ENCODE measurements around the gene IER2.
A peak's percentile ranks its signal among the peaks of the same experiment; 100 is the strongest.

IER2 gene

DNA sequence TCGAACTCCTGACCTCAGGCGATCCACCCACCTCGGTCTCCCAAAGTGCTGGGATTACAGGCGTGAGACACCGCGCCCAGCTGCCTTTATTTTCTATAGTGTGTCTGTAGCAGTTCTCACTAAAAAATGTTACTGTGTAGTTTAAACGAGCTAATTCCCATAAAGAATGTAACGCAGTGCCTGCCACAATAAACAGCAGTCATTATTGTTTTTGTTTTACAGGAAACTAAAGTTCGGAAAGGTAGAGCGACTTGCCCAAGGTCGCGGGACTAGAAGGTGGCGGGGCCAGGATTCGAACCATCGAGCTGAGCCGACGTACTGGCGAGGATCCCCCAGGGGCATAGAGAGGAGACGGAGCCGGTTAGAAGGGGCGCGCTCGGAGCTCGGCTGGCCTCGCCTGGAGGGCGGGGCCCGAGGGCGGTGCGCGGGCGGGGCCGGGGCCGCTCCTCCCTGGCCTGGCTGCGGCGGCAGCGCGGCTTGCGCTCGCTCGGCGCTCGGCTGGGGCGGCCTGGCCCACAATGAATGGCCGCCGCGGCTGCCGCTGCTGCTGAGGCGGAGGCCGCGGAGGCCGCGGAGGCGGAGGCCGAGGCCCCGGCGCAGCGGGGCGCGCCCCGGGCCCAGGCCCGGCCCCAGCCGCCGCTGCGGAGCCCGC, 32.3 kb upstream of the IER2 start, which contains the start of gene NACC1:
NACC1 (plus strand) TSS at position 493 of the 652 bp plus-strand sequence. CDS start 16,944 bp downstream, outside the sequence.
- Histone ChIP-seq H3K23ac (ENCODE audit: low read length) (no peak within 1 kb of the TSS), H2BK5ac (ENCODE audit: low read length) (peak within 1 kb of the TSS; percentile 97), H3K56ac (ENCODE audit: low read length) (peak within 1 kb of the TSS; percentile 99), H4K8ac (ENCODE audit: low read depth, low read length) (peak within 1 kb of the TSS; percentile 97), H3K79me1 (ENCODE audit: low read length) (peaks cover 20% of the 10 kb centered on the region), H3K18ac (ENCODE audit: low read length) (peak within 1 kb of the TSS; percentile 99), H3K4ac (ENCODE audit: low read depth, low read length) (peak within 1 kb of the TSS; percentile 100), H2BK120ac (ENCODE audit: low read depth, low read length) (peak within 1 kb of the TSS; percentile 98), H3K4me3 (ENCODE audit: low read length) (peak within 1 kb of the TSS; percentile 95), H2BK15ac (replicated peaks; ENCODE audit: low read depth) (no peak within 1 kb of the TSS), H3K4me2 (ENCODE audit: low read length) (peak within 1 kb of the TSS; percentile 69), H3K27ac (ENCODE audit: low read depth, low read length) (peak within 1 kb of the TSS; percentile 98), H3K36me3 (ENCODE audit: control insufficient read depth, insufficient read depth, low read length) (peaks cover 6% of the 10 kb centered on the region), H3K9ac (ENCODE audit: low read length) (peak within 1 kb of the TSS; percentile 99), H4K5ac (ENCODE audit: low read length) (peak within 1 kb of the TSS; percentile 77), H2AK5ac (ENCODE audit: low read length) (peak within 1 kb of the TSS; percentile 62), H3K27me3 (ENCODE audit: insufficient read depth, low read length, poor library complexity) (no peaks in the 10 kb centered on the region), H3K79me2 (ENCODE audit: control insufficient read depth, insufficient read depth, low read length) (peaks cover 58% of the 10 kb centered on the region), H3K4me1 (ENCODE audit: control insufficient read depth, low read depth, low read length) (peaks cover 13% of the 10 kb centered on the region)
- no CpG with 5 or more reads among the region's 65 CpGs for WGBS (ENCODE audit: extremely low coverage, insufficient coverage, low lambda C conversion rate)
- peak; percentile 95 for DNase-seq

DNA sequence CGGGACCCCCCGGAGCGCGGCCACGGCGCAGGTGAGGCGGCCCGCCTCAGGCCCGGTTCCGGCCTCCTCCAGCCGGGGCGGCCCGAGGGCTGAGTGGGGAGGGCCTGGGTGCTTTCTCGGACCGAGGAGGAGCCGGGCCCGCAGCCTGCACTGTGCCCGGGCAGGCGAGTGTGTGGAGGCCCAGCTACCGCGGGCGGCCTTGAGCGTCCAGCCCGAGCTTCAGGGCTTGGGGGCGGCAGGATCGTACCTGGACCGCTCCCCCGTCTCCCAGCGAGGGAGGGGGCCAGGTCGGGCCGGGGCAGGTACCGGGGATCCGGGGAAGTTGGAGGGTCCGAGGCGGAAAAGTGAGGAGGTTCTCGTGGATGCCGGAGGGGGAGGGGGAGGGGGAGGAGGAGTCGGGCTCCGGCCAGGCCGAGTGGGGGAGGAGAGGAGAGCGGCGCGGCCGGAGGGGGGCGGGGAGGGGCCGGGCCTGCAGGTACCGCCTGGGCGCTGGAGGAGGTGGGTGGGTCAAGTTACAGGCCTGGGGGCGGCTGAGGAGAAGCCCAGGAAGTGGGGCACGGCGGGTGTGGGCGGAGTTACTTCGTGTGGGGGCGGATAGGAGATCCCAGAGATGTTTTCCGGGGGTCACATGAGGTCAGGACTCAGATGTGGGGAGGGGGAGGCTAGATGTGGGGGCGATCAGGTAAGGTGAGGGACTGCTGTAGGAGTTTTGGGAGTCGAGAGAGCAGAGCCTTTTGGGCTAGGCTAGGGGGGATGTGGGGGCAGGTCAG, 31.6 kb upstream of the IER2 start:
- Histone ChIP-seq H3K27me3 (ENCODE audit: insufficient read depth, low read length, poor library complexity) (no peaks in the 10 kb centered on the region), H3K79me1 (ENCODE audit: low read length) (peaks cover 25% of the 10 kb centered on the region), H4K8ac (ENCODE audit: low read depth, low read length) (peak overlapping the region; percentile 97), H2BK15ac (replicated peaks; ENCODE audit: low read depth) (no peak overlapping the region), H2BK120ac (ENCODE audit: low read depth, low read length) (peak overlapping the region; percentile 98), H2AK5ac (ENCODE audit: low read length) (no peak overlapping the region), H3K36me3 (ENCODE audit: control insufficient read depth, insufficient read depth, low read length) (peaks cover 6% of the 10 kb centered on the region), H2BK5ac (ENCODE audit: low read length) (peak overlapping the region; percentile 97), H3K4me1 (ENCODE audit: control insufficient read depth, low read depth, low read length) (peaks cover 13% of the 10 kb centered on the region), H4K5ac (ENCODE audit: low read length) (no peak overlapping the region), H3K9ac (ENCODE audit: low read length) (peak overlapping the region; percentile 99), H3K23ac (ENCODE audit: low read length) (no peak overlapping the region), H3K79me2 (ENCODE audit: control insufficient read depth, insufficient read depth, low read length) (peaks cover 65% of the 10 kb centered on the region), H3K56ac (ENCODE audit: low read length) (peak overlapping the region; percentile 99), H3K27ac (ENCODE audit: low read depth, low read length) (peak overlapping the region; percentile 98), H3K4me3 (ENCODE audit: low read length) (peak overlapping the region; percentile 95), H3K4me2 (ENCODE audit: low read length) (peak overlapping the region; percentile 69), H3K18ac (ENCODE audit: low read length) (peak overlapping the region; percentile 99), H3K4ac (ENCODE audit: low read depth, low read length) (peak overlapping the region; percentile 100)
- DNase-seq: peak; percentile 94
- no CpG with 5 or more reads among the region's 57 CpGs for WGBS (ENCODE audit: extremely low coverage, insufficient coverage, low lambda C conversion rate)

DNA sequence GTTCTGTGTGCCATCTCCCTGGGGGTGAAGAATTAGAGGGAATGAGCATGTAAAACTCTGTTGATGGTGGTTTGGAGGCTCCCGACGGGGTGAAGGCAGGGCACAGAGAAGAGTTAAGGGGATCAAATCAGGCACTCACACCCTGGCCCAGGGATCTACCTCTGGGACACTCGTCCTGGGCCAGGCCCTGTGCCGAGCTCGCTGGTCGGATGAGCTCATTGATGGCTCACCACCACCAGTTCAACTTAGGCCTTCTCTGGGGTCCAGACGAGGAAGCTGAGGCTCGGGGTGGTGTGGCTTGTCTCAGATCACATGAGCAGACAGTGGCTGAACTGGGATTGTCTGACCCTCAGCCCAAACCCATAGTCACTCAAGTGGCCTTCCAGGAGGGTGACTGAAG, 30.6 kb upstream of the IER2 start:
- Histone ChIP-seq H2AK5ac (ENCODE audit: low read length) (no peak overlapping the region), H3K79me2 (ENCODE audit: control insufficient read depth, insufficient read depth, low read length) (peaks cover 74% of the 10 kb centered on the region), H3K4me2 (ENCODE audit: low read length) (peak overlapping the region; percentile 69), H3K23ac (ENCODE audit: low read length) (no peak overlapping the region), H3K4ac (ENCODE audit: low read depth, low read length) (no peak overlapping the region), H4K8ac (ENCODE audit: low read depth, low read length) (no peak overlapping the region), H4K5ac (ENCODE audit: low read length) (no peak overlapping the region), H3K18ac (ENCODE audit: low read length) (no peak overlapping the region), H3K27me3 (ENCODE audit: insufficient read depth, low read length, poor library complexity) (no peaks in the 10 kb centered on the region), H2BK15ac (replicated peaks; ENCODE audit: low read depth) (no peak overlapping the region), H2BK120ac (ENCODE audit: low read depth, low read length) (no peak overlapping the region), H3K9ac (ENCODE audit: low read length) (peak overlapping the region; percentile 73), H3K36me3 (ENCODE audit: control insufficient read depth, insufficient read depth, low read length) (peaks cover 6% of the 10 kb centered on the region), H3K4me1 (ENCODE audit: control insufficient read depth, low read depth, low read length) (peaks cover 13% of the 10 kb centered on the region), H3K56ac (ENCODE audit: low read length) (peak overlapping the region; percentile 83), H2BK5ac (ENCODE audit: low read length) (no peak overlapping the region), H3K79me1 (ENCODE audit: low read length) (peaks cover 27% of the 10 kb centered on the region), H3K27ac (ENCODE audit: low read depth, low read length) (no peak overlapping the region), H3K4me3 (ENCODE audit: low read length) (no peak overlapping the region)
- WGBS (ENCODE audit: extremely low coverage, insufficient coverage, low lambda C conversion rate): no CpG with 5 or more reads among the region's 8 CpGs
- DNase-seq: no peak

DNA sequence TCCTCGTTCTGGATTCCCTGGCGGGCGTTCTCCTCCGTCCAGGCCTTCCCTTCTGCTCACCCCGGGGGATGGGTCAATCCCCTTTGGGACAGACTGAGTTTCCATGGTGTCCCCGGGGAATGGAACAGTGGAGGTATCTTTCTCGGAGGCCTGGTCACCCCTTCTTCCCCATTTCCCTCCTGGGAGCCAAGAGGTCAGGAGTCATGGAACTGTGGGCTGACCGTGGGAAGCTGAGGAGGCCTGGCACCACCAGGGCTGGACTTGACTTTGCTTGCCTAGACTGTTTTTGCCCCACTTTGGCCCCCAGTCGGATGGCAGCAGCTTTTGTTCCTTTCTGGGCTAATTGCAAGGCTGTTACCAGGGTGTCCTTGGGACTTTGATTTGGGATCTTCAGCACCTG, 30.2 kb upstream of the IER2 start:
- H3K4me1 ChIP-seq (ENCODE audit: control insufficient read depth, low read depth, low read length): peaks cover 13% of the 10 kb centered on the region
- no CpG with 5 or more reads among the region's 9 CpGs for WGBS (ENCODE audit: extremely low coverage, insufficient coverage, low lambda C conversion rate)
- H3K9ac ChIP-seq (ENCODE audit: low read length): peak overlapping the region; percentile 22
- H3K23ac ChIP-seq (ENCODE audit: low read length): no peak overlapping the region
- H4K8ac ChIP-seq (ENCODE audit: low read depth, low read length): no peak overlapping the region
- no peak overlapping the region for H3K4me2 ChIP-seq (ENCODE audit: low read length)
- peaks cover 5% of the 10 kb centered on the region for H3K36me3 ChIP-seq (ENCODE audit: control insufficient read depth, insufficient read depth, low read length)
- no peak overlapping the region for H3K4me3 ChIP-seq (ENCODE audit: low read length)
- no peak for DNase-seq
- no peak overlapping the region for H2AK5ac ChIP-seq (ENCODE audit: low read length)
- H3K79me2 ChIP-seq (ENCODE audit: control insufficient read depth, insufficient read depth, low read length): peaks cover 74% of the 10 kb centered on the region
- H2BK5ac ChIP-seq (ENCODE audit: low read length): no peak overlapping the region
- H3K79me1 ChIP-seq (ENCODE audit: low read length): peaks cover 29% of the 10 kb centered on the region
- H3K27me3 ChIP-seq (ENCODE audit: insufficient read depth, low read length, poor library complexity): no peaks in the 10 kb centered on the region
- no peak overlapping the region for H3K4ac ChIP-seq (ENCODE audit: low read depth, low read length)
- no peak overlapping the region for H2BK15ac ChIP-seq (replicated peaks; ENCODE audit: low read depth)
- peak overlapping the region; percentile 83 for H3K56ac ChIP-seq (ENCODE audit: low read length)
- no peak overlapping the region for H4K5ac ChIP-seq (ENCODE audit: low read length)
- no peak overlapping the region for H3K18ac ChIP-seq (ENCODE audit: low read length)
- H2BK120ac ChIP-seq (ENCODE audit: low read depth, low read length): no peak overlapping the region
- H3K27ac ChIP-seq (ENCODE audit: low read depth, low read length): no peak overlapping the region

DNA sequence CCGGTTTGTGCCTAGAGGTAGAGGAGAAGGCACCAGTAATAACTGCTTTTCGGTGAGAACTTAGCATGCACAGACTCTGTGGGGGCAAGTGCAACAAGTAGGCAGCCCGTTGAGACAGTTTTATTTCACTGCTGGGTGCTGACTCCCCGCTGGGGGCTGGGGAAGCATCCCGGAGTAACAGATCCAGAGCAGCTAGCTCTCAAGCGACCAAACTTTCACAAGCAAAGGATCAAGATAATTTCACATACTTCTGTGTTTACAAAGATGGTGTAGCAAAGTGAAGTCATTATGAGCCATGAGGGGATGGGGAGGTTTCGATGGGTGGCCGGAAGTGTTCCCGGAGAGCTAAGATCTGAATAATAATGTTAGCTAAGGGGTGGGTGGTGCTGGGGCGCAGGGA, 29.4 kb upstream of the IER2 start:
- H3K27me3 ChIP-seq (ENCODE audit: insufficient read depth, low read length, poor library complexity): no peaks in the 10 kb centered on the region
- H3K56ac ChIP-seq (ENCODE audit: low read length): no peak overlapping the region
- H3K79me2 ChIP-seq (ENCODE audit: control insufficient read depth, insufficient read depth, low read length): peaks cover 68% of the 10 kb centered on the region
- H4K5ac ChIP-seq (ENCODE audit: low read length): no peak overlapping the region
- WGBS (ENCODE audit: extremely low coverage, insufficient coverage, low lambda C conversion rate): no CpG with 5 or more reads among the region's 10 CpGs
- no peak overlapping the region for H2BK15ac ChIP-seq (replicated peaks; ENCODE audit: low read depth)
- no peak overlapping the region for H4K8ac ChIP-seq (ENCODE audit: low read depth, low read length)
- H2BK120ac ChIP-seq (ENCODE audit: low read depth, low read length): no peak overlapping the region
- H3K4me1 ChIP-seq (ENCODE audit: control insufficient read depth, low read depth, low read length): peaks cover 13% of the 10 kb centered on the region
- no peak overlapping the region for H3K4me3 ChIP-seq (ENCODE audit: low read length)
- no peak overlapping the region for H2AK5ac ChIP-seq (ENCODE audit: low read length)
- H2BK5ac ChIP-seq (ENCODE audit: low read length): no peak overlapping the region
- H3K4ac ChIP-seq (ENCODE audit: low read depth, low read length): no peak overlapping the region
- DNase-seq: no peak
- peak overlapping the region; percentile 6 for H3K4me2 ChIP-seq (ENCODE audit: low read length)
- H3K23ac ChIP-seq (ENCODE audit: low read length): no peak overlapping the region
- peaks cover 3% of the 10 kb centered on the region for H3K36me3 ChIP-seq (ENCODE audit: control insufficient read depth, insufficient read depth, low read length)
- peak overlapping the region; percentile 22 for H3K9ac ChIP-seq (ENCODE audit: low read length)
- H3K79me1 ChIP-seq (ENCODE audit: low read length): peaks cover 25% of the 10 kb centered on the region
- no peak overlapping the region for H3K27ac ChIP-seq (ENCODE audit: low read depth, low read length)
- no peak overlapping the region for H3K18ac ChIP-seq (ENCODE audit: low read length)
